ENCODE measurements around the gene CDIPT. TPM values are rescaled to one million over a fixed set of nuclear protein-coding genes. Genes with fewer than 3 reads are reported as not detected.
"Not testable (repeated sequence)": the region's sequence is repeated elsewhere in the genome, so short reads cannot be mapped to it uniquely, and the experiment has no call there.

CDIPT gene
- total RNA-seq, 1 donor from 2014 or later: 85.0 TPM

GRCh38 chr16:29871822-29872546, 9.0 kb upstream of the CDIPT start:
- Mint-ChIP-seq H3K36me3 (ENCODE audit: low read depth, unreplicated experiment) (no peaks in the 10 kb centered on the region), H3K4me3 (ENCODE audit: unreplicated experiment) (no peak overlapping the region), H3K9me3 (ENCODE audit: unreplicated experiment) (no peaks in the 10 kb centered on the region), H3K4me1 (ENCODE audit: unreplicated experiment) (no peaks in the 10 kb centered on the region), H3K27ac (ENCODE audit: unreplicated experiment) (no peak overlapping the region), H3K27me3 (ENCODE audit: unreplicated experiment) (no peaks in the 10 kb centered on the region)
- no peak for DNase-seq (ENCODE audit: low spot score)
- TF ChIP-seq CTCF (IDR thresholded peaks at IDR 0.05; ENCODE audit: unreplicated experiment): no peak

- not testable (repeated sequence) for H3K9me3 Mint-ChIP-seq (ENCODE audit: unreplicated experiment); DNase-seq (ENCODE audit: low spot score); H3K4me3 Mint-ChIP-seq (ENCODE audit: unreplicated experiment); H3K36me3 Mint-ChIP-seq (ENCODE audit: low read depth, unreplicated experiment); H3K27me3 Mint-ChIP-seq (ENCODE audit: unreplicated experiment); H3K4me1 Mint-ChIP-seq (ENCODE audit: unreplicated experiment); H3K27ac Mint-ChIP-seq (ENCODE audit: unreplicated experiment)
Measured at GRCh38 chr16:29869067-29869466, 6.0 kb upstream of the CDIPT start.

GRCh38 chr16:29868396-29869009, 5.5 kb upstream of the CDIPT start:
- DNase-seq (ENCODE audit: low spot score): no peak
- H3K27ac Mint-ChIP-seq (ENCODE audit: unreplicated experiment): no peak overlapping the region
- no peaks in the 10 kb centered on the region for H3K9me3 Mint-ChIP-seq (ENCODE audit: unreplicated experiment)
- H3K4me3 Mint-ChIP-seq (ENCODE audit: unreplicated experiment): no peak overlapping the region
- H3K36me3 Mint-ChIP-seq (ENCODE audit: low read depth, unreplicated experiment): no peaks in the 10 kb centered on the region
- H3K27me3 Mint-ChIP-seq (ENCODE audit: unreplicated experiment): peaks cover 4% of the 10 kb centered on the region
- no peak for TF ChIP-seq CTCF (IDR thresholded peaks at IDR 0.05; ENCODE audit: unreplicated experiment)
- no peaks in the 10 kb centered on the region for H3K4me1 Mint-ChIP-seq (ENCODE audit: unreplicated experiment)

GRCh38 chr16:29864205-29864604, 1.2 kb upstream of the CDIPT start:
- Mint-ChIP-seq H3K27me3 (ENCODE audit: unreplicated experiment) (peaks cover 11% of the 10 kb centered on the region), H3K9me3 (ENCODE audit: unreplicated experiment) (no peaks in the 10 kb centered on the region), H3K27ac (ENCODE audit: unreplicated experiment) (no peak overlapping the region), H3K4me1 (ENCODE audit: unreplicated experiment) (peaks cover 16% of the 10 kb centered on the region), H3K36me3 (ENCODE audit: low read depth, unreplicated experiment) (peaks cover 7% of the 10 kb centered on the region), H3K4me3 (ENCODE audit: unreplicated experiment) (no peak overlapping the region)
- no peak for DNase-seq (ENCODE audit: low spot score)
- no peak for TF ChIP-seq CTCF (IDR thresholded peaks at IDR 0.05; ENCODE audit: unreplicated experiment)

GRCh38 chr16:29863669-29863984, 601 bp upstream of the CDIPT start:
- peaks cover 11% of the 10 kb centered on the region for H3K27me3 Mint-ChIP-seq (ENCODE audit: unreplicated experiment)
- no peaks in the 10 kb centered on the region for H3K9me3 Mint-ChIP-seq (ENCODE audit: unreplicated experiment)
- H3K4me3 Mint-ChIP-seq (ENCODE audit: unreplicated experiment): peak overlapping the region; percentile 89
- no peak for DNase-seq (ENCODE audit: low spot score)
- H3K27ac Mint-ChIP-seq (ENCODE audit: unreplicated experiment): no peak overlapping the region
- no peak for TF ChIP-seq CTCF (IDR thresholded peaks at IDR 0.05; ENCODE audit: unreplicated experiment)
- peaks cover 16% of the 10 kb centered on the region for H3K4me1 Mint-ChIP-seq (ENCODE audit: unreplicated experiment)
- peaks cover 7% of the 10 kb centered on the region for H3K36me3 Mint-ChIP-seq (ENCODE audit: low read depth, unreplicated experiment)
